Panc1 (cell line): ENCODE results near the gene KPNA5. TPM values are rescaled to one million over a fixed set of nuclear protein-coding genes. Genes with fewer than 3 reads are reported as not detected.
A peak's percentile ranks its signal among the peaks of the same experiment; 100 is the strongest.

Experiments
- ATAC-seq: fragments of 200-7000 bp; cut with Tn5 transposase; 2 replicates; pipeline ENCODE4 v1.9.1; 2020; ENCODE audit warnings: mild to moderate bottlenecking, moderate library complexity
- BruUV-seq: library from RNA; stranded (reverse); fragments of 400-500 nt; replicated peaks from 2 replicates; lab custom pipeline; 2021; lab: Mats Ljungman, UMichigan
- CTCF ChIA-PET: fragments of 300-600 bp; sonication (Branson Sonifier 250); formaldehyde crosslinking; loops from one replicate; lab custom pipeline; 2022; ENCODE audit warnings: antibody characterized with exemption; lab: Charles Lee
- POLR2A ChIA-PET: fragments of 300-600 bp; sonication (Branson Sonifier 250); formaldehyde crosslinking; loops from one replicate; lab custom pipeline; 2022; ENCODE audit warnings: antibody characterized with exemption; lab: Charles Lee
- DNase-seq: peaks from one replicate; pipeline ENCODE4 v3.0.0-alpha.2; 2010; ENCODE audit warnings: low read depth, low spot score
- H3K27ac ChIP-seq: 2 replicates; pipeline ENCODE4 v1.5.1; 2011; ENCODE audit warnings: mild to moderate bottlenecking, low read length, inconsistent platforms
- H3K27me3 ChIP-seq: fragments of 200-500 bp; sonication (Bioruptor generic); 2 replicates; pipeline ENCODE4 v1.6.0; 2014; ENCODE audit warnings: low read length, inconsistent platforms; ENCODE audit not compliant: control insufficient read depth, insufficient read depth
- H3K36me3 ChIP-seq: fragments of 200-500 bp; sonication (Bioruptor generic); 2 replicates; pipeline ENCODE4 v1.5.1; 2014; ENCODE audit warnings: inconsistent platforms, mild to moderate bottlenecking, low read length, moderate library complexity; ENCODE audit not compliant: control insufficient read depth, insufficient read depth
- H3K4me1 ChIP-seq: 2 replicates; pipeline ENCODE4 v1.5.1; 2011; ENCODE audit warnings: inconsistent platforms, mild to moderate bottlenecking, low read length, moderate library complexity; ENCODE audit not compliant: control insufficient read depth, insufficient read depth
- H3K4me3 ChIP-seq, 2 experiments: 2 replicates each; pipeline ENCODE4 v1.5.1; 2011 to 2012; ENCODE audit warnings: low read depth in 2 of 2, low read length in 2 of 2, mild to moderate bottlenecking in 2 of 2, inconsistent platforms in 1 of 2, moderate library complexity in 1 of 2
- H3K9me3 ChIP-seq: fragments of 200-500 bp; sonication (Bioruptor generic); 2 replicates; pipeline ENCODE4 v1.5.1; 2014; ENCODE audit warnings: low read depth, mild to moderate bottlenecking, inconsistent platforms, low read length, moderate library complexity; ENCODE audit not compliant: control insufficient read depth, insufficient read depth
- CTCF ChIP-seq: fragments of 450-650 bp; IDR thresholded peaks from 2 replicates; pipeline ENCODE4 v1.5.1; 2017; ENCODE audit warnings: mild to moderate bottlenecking
- POLR2AphosphoS5 ChIP-seq: IDR thresholded peaks from 2 replicates; pipeline ENCODE4 v1.6.1; 2012; ENCODE audit warnings: mild to moderate bottlenecking, low read depth, low read length, moderate library complexity
- REST ChIP-seq, 2 experiments: IDR thresholded peaks; 2 replicates each; pipeline ENCODE4 v1.6.1; 2011 to 2012; ENCODE audit warnings: low read depth in 2 of 2, control low read depth in 1 of 2, low read length in 1 of 2, mild to moderate bottlenecking in 1 of 2, moderate library complexity in 1 of 2; ENCODE audit not compliant: insufficient read depth in 1 of 2
- SIN3A ChIP-seq: IDR thresholded peaks from 2 replicates; pipeline ENCODE4 v1.6.1; 2012; ENCODE audit warnings: low read depth, mild to moderate bottlenecking, low read length, moderate library complexity, borderline replicate concordance; ENCODE audit not compliant: insufficient read depth
- TCF7L2 ChIP-seq: IDR thresholded peaks from 2 replicates; pipeline ENCODE4 v1.6.1; 2011; ENCODE audit warnings: mild to moderate bottlenecking, low read depth, low read length, inconsistent platforms
- in situ Hi-C: cut with HindIII; loops from 2 replicates; pipeline ENCODE4 v1.10.0; 2016; ENCODE audit warnings: low sequenced_read_pairs, low pct_unique_long_range_greater_than_20kb
- intact Hi-C: fragments of 100-400 bp; cut with micrococcal nuclease; formaldehyde crosslinking; loops from one replicate; pipeline ENCODE4 v1.10.0; 2022; ENCODE audit not compliant: unreplicated experiment
- total RNA-seq: library from RNA; stranded (reverse); gene quantifications from one replicate; pipeline ENCODE4 v1.2.1, GENCODE V29; 2021; ENCODE audit not compliant: unreplicated experiment

KPNA5 gene
- total RNA-seq, 1 experiment from 2014 or later: 16.2 TPM

GRCh38 chr6:116764961-116765841, 84.2 kb downstream of the KPNA5 start, which contains the start of gene FAM162B:
Gene FAM162B, minus strand, starts transcription at chr6:116765719. Its CDS starts 143 bp downstream, at chr6:116765576.
- no TSS peak for BruUV-seq
- DNase-seq (no peak), ATAC-seq (peak; percentile 74)
- Histone ChIP-seq H3K9me3 (no peaks in the 10 kb centered on the region), H3K27ac (no peak within 1 kb of the TSS), H3K4me3 (peak within 1 kb of the TSS; percentile 32 to 36), H3K4me1 (no peaks in the 10 kb centered on the region), H3K36me3 (no peaks in the 10 kb centered on the region), H3K27me3 (peaks cover 12% of the 10 kb centered on the region; the same call in 1 of the 2 replicates)
- intact Hi-C loops (no loop called here), in situ Hi-C loops (no loop called here)
- POLR2A ChIA-PET: no interaction called here
- CTCF ChIA-PET: interaction anchor here (0.6 kb wide), 1 partner anchor 162 kb away, joined by 9 read pairs; no protein-coding TSS in a partner anchor
- TF ChIP-seq SIN3A (no peak), CTCF (no peak), REST (IDR thresholded peaks at IDR 0.05; ENCODE audit: insufficient read depth in 1 of 2, low read depth in 2 of 2, low read length in 1 of 2) (no peak), POLR2AphosphoS5 (no peak), TCF7L2 (no peak)

GRCh38 chr6:116766506-116767176, 85.6 kb downstream of the KPNA5 start:
- POLR2A ChIA-PET: no interaction called here
- intact Hi-C loops (no loop called here), in situ Hi-C loops (no loop called here)
- DNase-seq (no peak), ATAC-seq (no peak)
- Histone ChIP-seq H3K4me3 (no peak overlapping the region), H3K27ac (no peak overlapping the region), H3K4me1 (no peaks in the 10 kb centered on the region), H3K27me3 (peaks cover 10% of the 10 kb centered on the region; the same call in 1 of the 2 replicates), H3K36me3 (no peaks in the 10 kb centered on the region), H3K9me3 (no peaks in the 10 kb centered on the region)
- BruUV-seq: no TSS peak
- no peak for TF ChIP-seq REST (IDR thresholded peaks at IDR 0.05; ENCODE audit: insufficient read depth in 1 of 2, low read depth in 2 of 2, low read length in 1 of 2)
- CTCF ChIA-PET: no interaction called here
